MCF 10A (cell line): ENCODE data around the gene LPP. TPM values are rescaled to one million over a fixed set of nuclear protein-coding genes. Genes with fewer than 3 reads are reported as not detected.

Experiments
- BruUV-seq: library from RNA; stranded (reverse); fragments of 400-500 nt; replicated peaks from 2 replicates; lab custom pipeline; 2021; lab: Mats Ljungman, UMichigan
- CTCF ChIA-PET: fragments of 300-600 bp; sonication (Branson Sonifier 250); formaldehyde crosslinking; extraction: SDS; loops from one replicate; lab custom pipeline; 2021; ENCODE audit warnings: antibody characterized with exemption, inconsistent platforms; lab: Yijun Ruan, JAX
- POLR2A ChIA-PET: fragments of 300-600, 350-650 bp; sonication (Branson Sonifier 250); formaldehyde crosslinking; extraction: SDS; loops from one replicate; lab custom pipeline; 2020; ENCODE audit warnings: antibody characterized with exemption, inconsistent platforms; lab: Yijun Ruan, JAX
- DNase-seq: peaks from one replicate; pipeline ENCODE4 v3.0.0-alpha.2; 2018; ENCODE audit not compliant: unreplicated experiment
- H3K27ac Mint-ChIP-seq: one replicate; pipeline ENCODE4 v1.8.0; 2022; ENCODE audit warnings: mild to moderate bottlenecking, low read depth, mixed read lengths; ENCODE audit not compliant: unreplicated experiment
- H3K27me3 Mint-ChIP-seq: one replicate; pipeline ENCODE4 v1.8.0; 2022; ENCODE audit warnings: mixed read lengths; ENCODE audit not compliant: insufficient read depth, unreplicated experiment
- H3K36me3 Mint-ChIP-seq: one replicate; pipeline ENCODE4 v1.8.0; 2022; ENCODE audit warnings: mild to moderate bottlenecking, moderate library complexity, mixed read lengths; ENCODE audit not compliant: insufficient read depth, unreplicated experiment
- H3K4me1 Mint-ChIP-seq: one replicate; pipeline ENCODE4 v1.8.0; 2022; ENCODE audit warnings: mixed read lengths; ENCODE audit not compliant: insufficient read depth, unreplicated experiment
- H3K4me3 Mint-ChIP-seq: one replicate; pipeline ENCODE4 v1.8.0; 2022; ENCODE audit warnings: mild to moderate bottlenecking, moderate library complexity, mixed read lengths; ENCODE audit not compliant: unreplicated experiment
- H3K9me3 Mint-ChIP-seq: one replicate; pipeline ENCODE4 v1.8.0; 2022; ENCODE audit warnings: mixed read lengths; ENCODE audit not compliant: unreplicated experiment
- CTCF ChIP-seq: fragments of 200-600 bp; IDR thresholded peaks from one replicate; pipeline ENCODE4 v1.8.0; 2022; ENCODE audit warnings: antibody characterized with exemption, mild to moderate bottlenecking; ENCODE audit not compliant: unreplicated experiment
- intact Hi-C: fragments of 100-400 bp; cut with micrococcal nuclease; formaldehyde crosslinking; loops from 2 replicates; pipeline ENCODE4 v1.14.1; 2022
- total RNA-seq: library from RNA; stranded (reverse); gene quantifications from 2 replicates; pipeline ENCODE4 v1.2.3, GENCODE V29; 2022

The LPP gene
- total RNA-seq, 1 experiment from 2014 or later: 117 TPM

DNA sequence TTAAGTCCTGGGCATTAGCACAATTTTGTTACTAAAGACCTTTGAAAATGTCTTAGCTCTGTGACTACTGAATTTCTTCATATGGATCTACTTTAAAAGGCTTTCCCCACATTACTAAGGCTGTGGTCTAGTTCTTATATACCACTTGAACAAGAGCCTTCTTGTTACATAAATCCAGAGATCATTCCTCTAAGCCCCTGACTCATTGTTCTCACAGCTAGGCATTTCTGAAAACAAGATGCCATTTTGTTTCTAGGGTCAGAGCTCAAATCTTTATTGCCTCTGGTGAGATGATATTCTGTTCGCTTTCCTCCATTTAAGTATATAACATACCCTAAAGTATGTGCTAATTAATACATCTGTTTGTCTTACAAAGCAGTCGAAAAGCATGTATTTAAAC is 29.8 kb upstream of the LPP start:
- no peak for DNase-seq
- BruUV-seq: no TSS peak
- TF ChIP-seq CTCF: no peak
- POLR2A ChIA-PET: interaction anchor here (0.9 kb wide), 1 partner anchor 721 kb away, joined by 3 read pairs; no protein-coding TSS in a partner anchor
- Mint-ChIP-seq H3K36me3 (no peaks in the 10 kb centered on the region), H3K27me3 (no peaks in the 10 kb centered on the region), H3K9me3 (no peaks in the 10 kb centered on the region), H3K4me1 (no peaks in the 10 kb centered on the region), H3K4me3 (no peak overlapping the region), H3K27ac (no peak overlapping the region)
- CTCF ChIA-PET: no interaction called here
- intact Hi-C loops: no loop called here

GRCh38 chr3:188125076-188125475 is 28.9 kb upstream of the LPP start:
- no peaks in the 10 kb centered on the region for H3K4me1 Mint-ChIP-seq
- no peak for TF ChIP-seq CTCF

DNA sequence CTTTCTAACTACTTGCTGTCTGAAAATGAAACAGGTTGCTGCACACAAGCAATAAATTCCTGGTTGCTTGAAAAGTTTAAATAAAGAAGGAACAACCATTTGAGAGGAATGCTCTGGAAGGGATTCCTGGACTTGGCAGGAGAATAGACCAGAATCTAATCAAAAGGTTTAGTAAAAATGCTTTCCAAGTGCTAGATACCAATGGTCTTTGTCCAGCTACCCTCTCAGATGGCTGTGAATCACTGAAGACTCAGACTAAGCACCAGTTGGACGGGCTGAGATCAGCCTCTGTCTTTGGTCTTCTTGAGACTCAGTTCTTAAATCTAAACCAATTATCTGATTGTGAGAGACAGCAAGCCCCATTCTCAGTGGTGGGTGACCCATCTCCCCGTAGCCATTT is 27.7 kb upstream of the LPP start:
- intact Hi-C loops: no loop called here
- TF ChIP-seq CTCF: no peak
- Mint-ChIP-seq H3K4me3 (no peak overlapping the region), H3K4me1 (no peaks in the 10 kb centered on the region), H3K27ac (no peak overlapping the region), H3K27me3 (no peaks in the 10 kb centered on the region), H3K9me3 (no peaks in the 10 kb centered on the region), H3K36me3 (no peaks in the 10 kb centered on the region)
- no TSS peak for BruUV-seq
- no peak for DNase-seq
- POLR2A ChIA-PET: no interaction called here
- CTCF ChIA-PET: interaction anchor here (0.5 kb wide), 1 partner anchor 10 kb away, joined by 4 read pairs; no protein-coding TSS in a partner anchor

More at GRCh38 chr3:188125076-188125475, 28.9 kb upstream of the LPP start:
- no peak for DNase-seq
- no TSS peak for BruUV-seq
- ChIA-PET CTCF (interaction anchor here (0.5 to 0.6 kb wide), 2 partner anchors 25 to 288 kb away, joined by 3 to 4 read pairs; no protein-coding TSS in a partner anchor), POLR2A (no interaction called here)
- H3K4me3 Mint-ChIP-seq: no peak overlapping the region
- no peaks in the 10 kb centered on the region for H3K36me3 Mint-ChIP-seq
- H3K27me3 Mint-ChIP-seq: no peaks in the 10 kb centered on the region
- no peaks in the 10 kb centered on the region for H3K9me3 Mint-ChIP-seq
- H3K27ac Mint-ChIP-seq: no peak overlapping the region
- intact Hi-C loops: no loop called here

DNA sequence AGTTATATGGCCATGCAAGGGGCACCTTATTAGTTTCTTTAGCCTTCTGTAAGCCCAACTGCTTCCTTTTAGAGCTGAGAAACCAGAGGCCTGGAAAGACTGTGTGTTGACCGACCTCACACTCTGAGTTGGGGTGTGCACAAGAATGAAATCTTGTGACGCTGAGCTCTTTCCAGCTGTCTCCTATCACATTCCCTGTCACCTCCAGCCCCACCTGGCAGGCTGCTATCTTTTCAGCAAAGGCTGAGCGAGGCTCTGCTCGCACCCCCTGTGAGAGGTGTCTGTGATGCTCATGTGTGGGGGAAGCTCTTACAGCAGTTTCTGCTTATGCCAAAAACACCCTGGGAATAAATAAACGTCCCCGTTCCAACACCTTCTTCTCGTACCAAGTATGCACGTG is 27.0 kb upstream of the LPP start:
- Mint-ChIP-seq H3K27ac (no peak overlapping the region), H3K9me3 (no peaks in the 10 kb centered on the region), H3K4me3 (no peak overlapping the region), H3K4me1 (no peaks in the 10 kb centered on the region), H3K36me3 (no peaks in the 10 kb centered on the region), H3K27me3 (no peaks in the 10 kb centered on the region)
- intact Hi-C loops: no loop called here
- BruUV-seq: no TSS peak
- POLR2A ChIA-PET: interaction anchor here (0.6 kb wide), 2 partner anchors 28 to 248 kb away, joined by 3 read pairs; no protein-coding TSS in a partner anchor
- TF ChIP-seq CTCF: no peak
- CTCF ChIA-PET: interaction anchor here (0.6 kb wide), 1 partner anchor 38 kb away, joined by 3 read pairs; no protein-coding TSS in a partner anchor
- DNase-seq: no peak
